BLaER1 treated with 17β-estradiol and CSF1 and Interleukin-3, amounts not matched to agents 10 nM and 100 nM (cell line): ENCODE measurements around the gene ZHX3.

Source experiments
- H3K27ac ChIP-seq, 11 experiments: shearing (Covaris generic); formaldehyde crosslinking; 2 replicates each; pipeline ENCODE4 v1.8.1; 2022
- H3K27me3 ChIP-seq, 11 experiments: shearing (Covaris generic); formaldehyde crosslinking; 2 replicates each; pipeline ENCODE4 v1.8.1; 2022
- H3K36me3 ChIP-seq, 11 experiments: shearing (Covaris generic); formaldehyde crosslinking; 2 replicates each; pipeline ENCODE4 v1.8.1; 2022
- H3K4me1 ChIP-seq, 10 experiments: shearing (Covaris generic); formaldehyde crosslinking; 2 replicates each; pipeline ENCODE4 v1.8.1; 2022
- H3K4me2 ChIP-seq, 11 experiments: shearing (Covaris generic); formaldehyde crosslinking; 2 replicates each; pipeline ENCODE4 v1.8.1; 2022
- H3K4me3 ChIP-seq, 10 experiments: shearing (Covaris generic); formaldehyde crosslinking; 2 replicates each; pipeline ENCODE4 v1.8.1; 2022
- H3K9ac ChIP-seq, 11 experiments: shearing (Covaris generic); formaldehyde crosslinking; 2 replicates each; pipeline ENCODE4 v1.8.1; 2022
- H3K9me3 ChIP-seq, 11 experiments: shearing (Covaris generic); formaldehyde crosslinking; replicated peaks in 1 of 11; 2 replicates each; pipeline ENCODE4 v1.8.1; 2022
- H4K20me1 ChIP-seq, 11 experiments: shearing (Covaris generic); formaldehyde crosslinking; 2 replicates each; pipeline ENCODE4 v1.8.1; 2022
- Cebpa-rat ChIP-seq, 11 experiments: shearing (Covaris generic); IDR thresholded peaks; 2 replicates each; pipeline ENCODE4 v1.8.1; 2022

Gene ZHX3

GRCh38 chr20:41300383-41300782 is 17.1 kb downstream of the ZHX3 start:
- Histone ChIP-seq H3K36me3 (no peaks in the 10 kb centered on the region; a peak in 1 of 22 replicates), H3K27ac (0 out of 22 replicates have a peak overlapping the region, but pooled peaks of 1 of the 11 experiments have one; percentile 7), H3K4me2 (peak overlapping the region in 3 of 11 experiments; percentile 2 to 28 (median 10); a peak in 2 of 22 replicates), H4K20me1 (0 out of 22 replicates have a peak, but pooled peaks cover 0 to 7% (median 0%) of the 10 kb centered on the region in 11 experiments), H3K4me1 (peaks cover 7 to 42% (median 12%) of the 10 kb centered on the region in 10 experiments; a peak in 17 of 20 replicates), H3K4me3 (no peak overlapping the region), H3K27me3 (no peaks in the 10 kb centered on the region), H3K9me3 (peaks cover 0 to 16% (median 3%) of the 10 kb centered on the region in 11 experiments; a peak in 7 of 22 replicates), H3K9ac (no peak overlapping the region)
- no peak for TF ChIP-seq Cebpa-rat (IDR thresholded peaks at IDR 0.05)

GRCh38 chr20:41299899-41300298 is 17.6 kb downstream of the ZHX3 start:
- H3K4me3 ChIP-seq = no peak overlapping the region
- H3K36me3 ChIP-seq = no peaks in the 10 kb centered on the region; a peak in 1 of 22 replicates
- no peak overlapping the region for H3K4me2 ChIP-seq
- peaks cover 0 to 13% (median 0%) of the 10 kb centered on the region in 11 experiments; a peak in 4 of 22 replicates for H3K9me3 ChIP-seq
- H4K20me1 ChIP-seq = 0 out of 22 replicates have a peak, but pooled peaks cover 0 to 7% (median 0%) of the 10 kb centered on the region in 11 experiments
- no peaks in the 10 kb centered on the region for H3K27me3 ChIP-seq
- TF ChIP-seq Cebpa-rat (IDR thresholded peaks at IDR 0.05) = no peak
- H3K27ac ChIP-seq = no peak overlapping the region
- H3K4me1 ChIP-seq = peaks cover 7 to 37% (median 12%) of the 10 kb centered on the region in 10 experiments; a peak in 17 of 20 replicates
- H3K9ac ChIP-seq = no peak overlapping the region

- H3K9ac ChIP-seq = peak overlapping the region in 1 of 11 experiments; percentile 1; a peak in 1 of 22 replicates
- no peak overlapping the region for H3K4me3 ChIP-seq
- H3K27me3 ChIP-seq = no peaks in the 10 kb centered on the region
- H3K4me1 ChIP-seq = peaks cover 7 to 58% (median 39%) of the 10 kb centered on the region in 10 experiments; a peak in 18 of 20 replicates
- H4K20me1 ChIP-seq = 0 out of 22 replicates have a peak, but pooled peaks cover 0 to 1% (median 0%) of the 10 kb centered on the region in 11 experiments
- H3K9me3 ChIP-seq = no peaks in the 10 kb centered on the region
- H3K36me3 ChIP-seq = no peaks in the 10 kb centered on the region; a peak in 1 of 22 replicates
- TF ChIP-seq Cebpa-rat (IDR thresholded peaks at IDR 0.05) = no peak
- H3K4me2 ChIP-seq = peak overlapping the region in 6 of 11 experiments; percentile 33 to 85 (median 65); a peak in 12 of 22 replicates
- peak overlapping the region in 6 of 11 experiments; percentile 9 to 89 (median 68); a peak in 10 of 22 replicates for H3K27ac ChIP-seq
Observed at GRCh38 chr20:41293269-41294037, 24.1 kb downstream of the ZHX3 start.

GRCh38 chr20:41290804-41291389 is 26.6 kb downstream of the ZHX3 start:
- peaks cover 7 to 60% (median 39%) of the 10 kb centered on the region in 10 experiments; a peak in 18 of 20 replicates for H3K4me1 ChIP-seq
- peaks cover 13 to 23% (median 17%) of the 10 kb centered on the region in 11 experiments for H3K9me3 ChIP-seq
- H3K27ac ChIP-seq = peak overlapping the region in 10 of 11 experiments; percentile 7 to 89 (median 78); a peak in 18 of 22 replicates
- no peaks in the 10 kb centered on the region for H4K20me1 ChIP-seq
- TF ChIP-seq Cebpa-rat (IDR thresholded peaks at IDR 0.05) = peak in 9 of 11 experiments; percentile 19 to 97 (median 93); a peak in 16 of 22 replicates
- peaks cover 0 to 15% (median 0%) of the 10 kb centered on the region in 11 experiments; a peak in 5 of 22 replicates for H3K36me3 ChIP-seq
- H3K4me3 ChIP-seq = no peak overlapping the region
- H3K4me2 ChIP-seq = peak overlapping the region in 10 of 11 experiments; percentile 30 to 85 (median 74); a peak in 20 of 22 replicates
- peak overlapping the region in 8 of 11 experiments; percentile 38 to 72 (median 58); a peak in 13 of 22 replicates for H3K9ac ChIP-seq
- H3K27me3 ChIP-seq = no peaks in the 10 kb centered on the region

- no peak overlapping the region for H3K4me2 ChIP-seq
- H3K27me3 ChIP-seq = no peaks in the 10 kb centered on the region
- no peak overlapping the region for H3K4me3 ChIP-seq
- H3K9ac ChIP-seq = no peak overlapping the region
- peaks cover 0 to 15% (median 0%) of the 10 kb centered on the region in 11 experiments; a peak in 5 of 22 replicates for H3K36me3 ChIP-seq
- peaks cover 13 to 24% (median 17%) of the 10 kb centered on the region in 11 experiments for H3K9me3 ChIP-seq
- peaks cover 7 to 39% (median 26%) of the 10 kb centered on the region in 10 experiments; a peak in 18 of 20 replicates for H3K4me1 ChIP-seq
- no peak for TF ChIP-seq Cebpa-rat (IDR thresholded peaks at IDR 0.05)
- H4K20me1 ChIP-seq = no peaks in the 10 kb centered on the region
- 0 out of 22 replicates have a peak overlapping the region, but pooled peaks of 1 of the 11 experiments have one; percentile 50 for H3K27ac ChIP-seq
Observed at GRCh38 chr20:41287327-41287726, 30.2 kb downstream of the ZHX3 start.

GRCh38 chr20:41286240-41286851 is 31.2 kb downstream of the ZHX3 start:
- no peaks in the 10 kb centered on the region for H4K20me1 ChIP-seq
- no peak overlapping the region for H3K4me2 ChIP-seq
- no peak for TF ChIP-seq Cebpa-rat (IDR thresholded peaks at IDR 0.05)
- no peaks in the 10 kb centered on the region for H3K27me3 ChIP-seq
- no peak overlapping the region for H3K9ac ChIP-seq
- H3K27ac ChIP-seq = no peak overlapping the region
- H3K4me1 ChIP-seq = peaks cover 7 to 29% (median 18%) of the 10 kb centered on the region in 10 experiments; a peak in 18 of 20 replicates
- H3K36me3 ChIP-seq = peaks cover 0 to 15% (median 0%) of the 10 kb centered on the region in 11 experiments; a peak in 5 of 22 replicates
- no peak overlapping the region for H3K4me3 ChIP-seq
- peaks cover 13 to 24% (median 17%) of the 10 kb centered on the region in 11 experiments for H3K9me3 ChIP-seq

GRCh38 chr20:41279546-41280225 is 37.8 kb downstream of the ZHX3 start:
- Histone ChIP-seq H4K20me1 (peaks cover 0 to 6% (median 0%) of the 10 kb centered on the region in 11 experiments; a peak in 1 of 22 replicates), H3K4me2 (peak overlapping the region in 9 of 11 experiments; percentile 7 to 60 (median 35); a peak in 14 of 22 replicates), H3K9me3 (no peaks in the 10 kb centered on the region), H3K9ac (no peak overlapping the region; a peak in 1 of 22 replicates), H3K4me1 (peaks cover 7 to 21% (median 11%) of the 10 kb centered on the region in 10 experiments; a peak in 19 of 20 replicates), H3K36me3 (no peaks in the 10 kb centered on the region; a peak in 2 of 22 replicates), H3K4me3 (no peak overlapping the region), H3K27me3 (no peaks in the 10 kb centered on the region), H3K27ac (no peak overlapping the region)
- no peak for TF ChIP-seq Cebpa-rat (IDR thresholded peaks at IDR 0.05)
